Activated B cell treated with CpG ODN at 0.5 μM for 24 hours (primary cell): ENCODE measurements around the gene C3orf20. TPM values are rescaled to one million over a fixed set of nuclear protein-coding genes. Genes with fewer than 3 reads are reported as not detected.

Experiments
- ATAC-seq: fragments of 200-7000 bp; cut with Tn5 transposase; one replicate; pipeline ENCODE4 v1.10.0; 2021; ENCODE audit warnings: low read depth, mild to moderate bottlenecking, moderate library complexity
- CTCF ChIA-PET: fragments of 350-600 bp; sonication (Branson Sonifier 250); formaldehyde crosslinking; loops from one replicate; lab custom pipeline; 2021; ENCODE audit warnings: antibody characterized with exemption; lab: Charles Lee
- POLR2A ChIA-PET: fragments of 350-600 bp; sonication (Branson Sonifier 250); formaldehyde crosslinking; loops from one replicate; lab custom pipeline; 2021; ENCODE audit warnings: antibody characterized with exemption; lab: Charles Lee
- DNase-seq: peaks from one replicate; pipeline ENCODE4 v3.0.0; 2022
- H3K27ac Mint-ChIP-seq: one replicate; pipeline ENCODE4 v1.8.0; 2020; ENCODE audit warnings: mixed read lengths
- H3K27me3 Mint-ChIP-seq: one replicate; pipeline ENCODE4 v1.8.0; 2021; ENCODE audit warnings: mixed read lengths
- H3K36me3 Mint-ChIP-seq: one replicate; pipeline ENCODE4 v1.8.0; 2021; ENCODE audit warnings: low read depth, mixed read lengths
- H3K4me1 Mint-ChIP-seq: one replicate; pipeline ENCODE4 v1.8.0; 2021; ENCODE audit warnings: mixed read lengths
- H3K4me3 Mint-ChIP-seq: one replicate; pipeline ENCODE4 v1.8.0; 2020; ENCODE audit warnings: mild to moderate bottlenecking, mixed read lengths
- H3K9me3 Mint-ChIP-seq: one replicate; pipeline ENCODE4 v1.8.0; 2020; ENCODE audit warnings: mixed read lengths
- CTCF ChIP-seq: fragments of 200-600 bp; IDR thresholded peaks from one replicate; pipeline ENCODE4 v1.8.0; 2022; ENCODE audit warnings: antibody characterized with exemption, mild to moderate bottlenecking
- intact Hi-C: fragments of 100-400 bp; cut with micrococcal nuclease; formaldehyde crosslinking; loops from one replicate; pipeline ENCODE4 v1.15.1; 2024
- total RNA-seq: library from RNA; stranded (reverse); gene quantifications from 2 replicates; pipeline ENCODE4 v1.2.3, GENCODE V29; 2022

Gene C3orf20
- total RNA-seq, 1 donor from 2014 or later, result 0.16 TPM

- DNase-seq (no peak), ATAC-seq (no peak)
- Mint-ChIP-seq H3K27me3 (no peaks in the 10 kb centered on the region), H3K27ac (no peak overlapping the region), H3K36me3 (no peaks in the 10 kb centered on the region), H3K4me1 (peaks cover 2% of the 10 kb centered on the region), H3K4me3 (no peak overlapping the region), H3K9me3 (no peaks in the 10 kb centered on the region)
- ChIA-PET POLR2A (no interaction called here), CTCF (no interaction called here)
- intact Hi-C loops, result no loop called here
- no peak for TF ChIP-seq CTCF
These were observed 44.1 kb downstream of the C3orf20 start for GRCh38 chr3:14719006-14719405.

GRCh38 chr3:14721126-14721864, 46.4 kb downstream of the C3orf20 start:
- ATAC-seq (no peak), DNase-seq (no peak)
- no peak for TF ChIP-seq CTCF
- H3K4me3 Mint-ChIP-seq, result no peak overlapping the region
- no peaks in the 10 kb centered on the region for H3K36me3 Mint-ChIP-seq
- intact Hi-C loops, result no loop called here
- no peak overlapping the region for H3K27ac Mint-ChIP-seq
- H3K4me1 Mint-ChIP-seq, result peaks cover 2% of the 10 kb centered on the region
- no peaks in the 10 kb centered on the region for H3K9me3 Mint-ChIP-seq
- ChIA-PET POLR2A (no interaction called here), CTCF (no interaction called here)
- no peaks in the 10 kb centered on the region for H3K27me3 Mint-ChIP-seq

GRCh38 chr3:14725013-14725412, 50.1 kb downstream of the C3orf20 start:
- intact Hi-C loops, result no loop called here
- no peaks in the 10 kb centered on the region for H3K9me3 Mint-ChIP-seq
- ChIA-PET CTCF (no interaction called here), POLR2A (no interaction called here)
- H3K4me1 Mint-ChIP-seq, result peaks cover 2% of the 10 kb centered on the region
- DNase-seq (no peak), ATAC-seq (no peak)
- H3K4me3 Mint-ChIP-seq, result no peak overlapping the region
- no peaks in the 10 kb centered on the region for H3K36me3 Mint-ChIP-seq
- H3K27me3 Mint-ChIP-seq, result no peaks in the 10 kb centered on the region
- no peak for TF ChIP-seq CTCF
- H3K27ac Mint-ChIP-seq, result no peak overlapping the region

- POLR2A ChIA-PET, result no interaction called here
- CTCF ChIA-PET, result no interaction called here
- Mint-ChIP-seq H3K27me3 (no peaks in the 10 kb centered on the region), H3K27ac (no peak overlapping the region), H3K4me3 (no peak overlapping the region), H3K36me3 (no peaks in the 10 kb centered on the region), H3K4me1 (peaks cover 2% of the 10 kb centered on the region), H3K9me3 (no peaks in the 10 kb centered on the region)
- TF ChIP-seq CTCF, result no peak
- ATAC-seq (no peak), DNase-seq (no peak)
- intact Hi-C loops, result no loop called here
These were observed 50.9 kb downstream of the C3orf20 start for GRCh38 chr3:14725564-14726440.

- ChIA-PET POLR2A (no interaction called here), CTCF (no interaction called here)
- Mint-ChIP-seq H3K4me3 (no peak overlapping the region), H3K9me3 (no peaks in the 10 kb centered on the region), H3K4me1 (peaks cover under 1% of the 10 kb centered on the region), H3K27me3 (no peaks in the 10 kb centered on the region), H3K36me3 (no peaks in the 10 kb centered on the region), H3K27ac (no peak overlapping the region)
- intact Hi-C loops, result no loop called here
- ATAC-seq (no peak), DNase-seq (no peak)
- TF ChIP-seq CTCF, result no peak
These were observed 51.5 kb downstream of the C3orf20 start for GRCh38 chr3:14726441-14726780.
